ENCODE results near the gene SP2. TPM values are rescaled to one million over a fixed set of nuclear protein-coding genes. Genes with fewer than 3 reads are reported as not detected.
A peak's percentile ranks its signal among the peaks of the same experiment; 100 is the strongest.

Gene SP2
- 10 to 100 TPM; 12.3 to 18.3 (median 14.7) TPM for polyA plus RNA-seq (ENCODE audit: insufficient read length in 10 of 10)
- long read RNA-seq, donor 1, partial matches to known transcripts, result 5 of 9 reads
- long read RNA-seq, donor 1, other reads (novel, unspliced or antisense), result 0 of 9 reads
- long read RNA-seq, donor 2, partial matches to known transcripts, result 0 of 3 reads
- long read RNA-seq, donor 2, other reads (novel, unspliced or antisense), result 0 of 3 reads
- long read RNA-seq, donor 3, result 0 reads
- long read RNA-seq, donor 4, partial matches to known transcripts, result 0 of 1 reads
- long read RNA-seq, donor 4, other reads (novel, unspliced or antisense), result 0 of 1 reads
- long read RNA-seq, donor 5, partial matches to known transcripts, result 17 of 23 reads
- long read RNA-seq, donor 5, other reads (novel, unspliced or antisense), result 0 of 23 reads
- long read RNA-seq, donor 6, partial matches to known transcripts, result 6 of 9 reads
- long read RNA-seq, donor 6, other reads (novel, unspliced or antisense), result 0 of 9 reads
- long read RNA-seq, donor 7, partial matches to known transcripts, result 0 of 3 reads
- long read RNA-seq, donor 7, other reads (novel, unspliced or antisense), result 0 of 3 reads
- long read RNA-seq, donor 8, partial matches to known transcripts, result 0 of 3 reads
- long read RNA-seq, donor 8, other reads (novel, unspliced or antisense), result 0 of 3 reads
- long read RNA-seq, donor 9, result 0 reads

- peak; percentile 100 for DNase-seq
Measured at GRCh38 chr17:47895856-47896671, at the start of gene SP2. Gene SP2 (plus strand): TSS chr17:47896236. CDS start chr17:47896287, 51 bp downstream.

- no peak for DNase-seq
Measured at GRCh38 chr17:47846716-47847340, 49.2 kb upstream of the SP2 start.

- no peak for DNase-seq
Measured at GRCh38 chr17:47847341-47848197, 48.5 kb upstream of the SP2 start.

- no peak for DNase-seq
Measured at GRCh38 chr17:47848198-47848513, 47.9 kb upstream of the SP2 start.

- no peak for DNase-seq
Measured at GRCh38 chr17:47850373-47850691, 45.7 kb upstream of the SP2 start.

GRCh38 chr17:47850692-47851573, 45.1 kb upstream of the SP2 start, which contains the start of gene SP6:
Gene SP6 (minus strand): TSS chr17:47851163. CDS start chr17:47848429, 2,734 bp downstream.
- DNase-seq, result peak in 1 of 3 donors; percentile 43

GRCh38 chr17:47851764-47852112, 44.3 kb upstream of the SP2 start:
- DNase-seq, result no peak

- DNase-seq, result peak in 1 of 3 donors; percentile 43
Measured at GRCh38 chr17:47852113-47852949, 43.7 kb upstream of the SP2 start.

GRCh38 chr17:47853616-47854015, 42.4 kb upstream of the SP2 start:
- no peak for DNase-seq

- peak in 1 of 3 donors; percentile 51 for DNase-seq
Measured at GRCh38 chr17:47855737-47856136, 40.3 kb upstream of the SP2 start.

- DNase-seq, result no peak
Measured at GRCh38 chr17:47856830-47857229, 39.2 kb upstream of the SP2 start.

GRCh38 chr17:47857551-47858455, 38.2 kb upstream of the SP2 start:
- no peak for DNase-seq

- DNase-seq, result no peak
Measured at GRCh38 chr17:47860386-47860785, 35.6 kb upstream of the SP2 start.

GRCh38 chr17:47862621-47863440, 33.2 kb upstream of the SP2 start:
- peak in 1 of 3 donors; percentile 61 for DNase-seq

GRCh38 chr17:47864791-47865216, 31.2 kb upstream of the SP2 start:
- no peak for DNase-seq

- DNase-seq, result no peak
Measured at GRCh38 chr17:47866941-47867340, 29.1 kb upstream of the SP2 start.

Data from muscle of back (tissue), 13 donors.